Activated CD4-positive, alpha-beta T cell treated with anti-CD3 and anti-CD28 coated beads for 4 hours (primary cell): ENCODE results near the gene CEP112.
A peak's percentile ranks its signal among the peaks of the same experiment; 100 is the strongest.
"Not testable (repeated sequence)": the region's sequence is repeated elsewhere in the genome, so short reads cannot be mapped to it uniquely, and the experiment has no call there.

Experiments
- DNase-seq, 2 donors: peaks; one replicate each; pipeline ENCODE4 v3.0.0-alpha.2; 2020

The CEP112 gene

GRCh38 chr17:65756760-65757159, 435.2 kb downstream of the CEP112 start:
- no peak for DNase-seq

- DNase-seq, result no peak
These were observed 436.1 kb downstream of the CEP112 start for GRCh38 chr17:65755799-65756198.

GRCh38 chr17:65754630-65755029, 437.3 kb downstream of the CEP112 start:
- no peak for DNase-seq

GRCh38 chr17:65754081-65754480, 437.9 kb downstream of the CEP112 start:
- DNase-seq, result no peak

- DNase-seq, result no peak
These were observed 438.6 kb downstream of the CEP112 start for GRCh38 chr17:65753348-65753747.

- DNase-seq, result no peak
These were observed 440.7 kb downstream of the CEP112 start for GRCh38 chr17:65751263-65751662.

- peak; percentile 31 to 39 for DNase-seq
These were observed 441.3 kb downstream of the CEP112 start for GRCh38 chr17:65750631-65751115.

GRCh38 chr17:65750166-65750565, 441.8 kb downstream of the CEP112 start:
- DNase-seq, result no peak

GRCh38 chr17:65749479-65749878, 442.5 kb downstream of the CEP112 start:
- no peak for DNase-seq

GRCh38 chr17:65745241-65745640, 446.7 kb downstream of the CEP112 start:
- DNase-seq, result no peak

- DNase-seq, result no peak
These were observed 448.7 kb downstream of the CEP112 start for GRCh38 chr17:65743308-65743655.

- no peak for DNase-seq
These were observed 449.3 kb downstream of the CEP112 start for GRCh38 chr17:65742403-65743307.

GRCh38 chr17:65741710-65742109, 450.2 kb downstream of the CEP112 start:
- no peak for DNase-seq

- DNase-seq, result no peak
These were observed 452.9 kb downstream of the CEP112 start for GRCh38 chr17:65739034-65739433.

GRCh38 chr17:65737451-65737850, 454.5 kb downstream of the CEP112 start:
- DNase-seq, result no peak

GRCh38 chr17:65733314-65733713, 458.6 kb downstream of the CEP112 start:
- DNase-seq, result no peak

GRCh38 chr17:65732667-65733066, 459.3 kb downstream of the CEP112 start:
- DNase-seq, result not testable (repeated sequence)

GRCh38 chr17:65730711-65731169, 461.2 kb downstream of the CEP112 start:
- no peak for DNase-seq

- no peak for DNase-seq
These were observed 462.7 kb downstream of the CEP112 start for GRCh38 chr17:65729207-65729606.

GRCh38 chr17:65727832-65728231, 464.1 kb downstream of the CEP112 start:
- no peak for DNase-seq

- DNase-seq, result no peak
These were observed 464.7 kb downstream of the CEP112 start for GRCh38 chr17:65727246-65727645.

GRCh38 chr17:65723431-65724151, 468.3 kb downstream of the CEP112 start:
- no peak for DNase-seq

- no peak for DNase-seq
These were observed 473.3 kb downstream of the CEP112 start for GRCh38 chr17:65718601-65719000.
